Measurements from ENCODE around the gene ITIH3. TPM values are rescaled to one million over a fixed set of nuclear protein-coding genes. Genes with fewer than 3 reads are reported as not detected.

Gene ITIH3, protein sequence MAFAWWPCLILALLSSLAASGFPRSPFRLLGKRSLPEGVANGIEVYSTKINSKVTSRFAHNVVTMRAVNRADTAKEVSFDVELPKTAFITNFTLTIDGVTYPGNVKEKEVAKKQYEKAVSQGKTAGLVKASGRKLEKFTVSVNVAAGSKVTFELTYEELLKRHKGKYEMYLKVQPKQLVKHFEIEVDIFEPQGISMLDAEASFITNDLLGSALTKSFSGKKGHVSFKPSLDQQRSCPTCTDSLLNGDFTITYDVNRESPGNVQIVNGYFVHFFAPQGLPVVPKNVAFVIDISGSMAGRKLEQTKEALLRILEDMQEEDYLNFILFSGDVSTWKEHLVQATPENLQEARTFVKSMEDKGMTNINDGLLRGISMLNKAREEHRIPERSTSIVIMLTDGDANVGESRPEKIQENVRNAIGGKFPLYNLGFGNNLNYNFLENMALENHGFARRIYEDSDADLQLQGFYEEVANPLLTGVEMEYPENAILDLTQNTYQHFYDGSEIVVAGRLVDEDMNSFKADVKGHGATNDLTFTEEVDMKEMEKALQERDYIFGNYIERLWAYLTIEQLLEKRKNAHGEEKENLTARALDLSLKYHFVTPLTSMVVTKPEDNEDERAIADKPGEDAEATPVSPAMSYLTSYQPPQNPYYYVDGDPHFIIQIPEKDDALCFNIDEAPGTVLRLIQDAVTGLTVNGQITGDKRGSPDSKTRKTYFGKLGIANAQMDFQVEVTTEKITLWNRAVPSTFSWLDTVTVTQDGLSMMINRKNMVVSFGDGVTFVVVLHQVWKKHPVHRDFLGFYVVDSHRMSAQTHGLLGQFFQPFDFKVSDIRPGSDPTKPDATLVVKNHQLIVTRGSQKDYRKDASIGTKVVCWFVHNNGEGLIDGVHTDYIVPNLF
- total RNA-seq, result not detected in 2 replicates

DNA sequence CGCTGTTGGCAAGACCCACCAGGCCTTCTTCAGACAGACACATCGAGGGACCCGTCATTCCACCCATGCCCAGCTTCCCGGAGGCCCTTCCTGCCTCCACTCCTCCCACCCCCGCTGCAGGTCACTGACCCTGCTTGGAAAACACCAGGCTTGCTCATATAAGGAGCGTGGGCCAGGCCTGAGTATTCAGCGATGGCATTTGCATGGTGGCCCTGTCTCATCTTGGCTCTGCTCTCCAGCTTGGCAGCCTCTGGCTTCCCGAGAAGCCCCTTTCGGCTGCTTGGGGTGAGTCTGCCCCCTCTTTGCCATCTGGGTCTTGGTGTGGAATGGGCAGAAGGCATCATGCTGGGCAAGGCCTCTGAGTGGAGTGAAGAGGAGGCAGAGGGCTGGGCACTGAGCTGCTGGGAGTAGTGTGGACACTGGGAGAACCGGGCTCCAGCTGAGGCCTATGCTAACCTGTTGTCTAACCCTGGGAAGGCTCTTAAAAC, at the start of gene ITIH3:
Gene ITIH3 (plus strand): TSS at position 185 of the 488 bp plus-strand sequence. CDS start 8 bp downstream, at position 193.

DNA sequence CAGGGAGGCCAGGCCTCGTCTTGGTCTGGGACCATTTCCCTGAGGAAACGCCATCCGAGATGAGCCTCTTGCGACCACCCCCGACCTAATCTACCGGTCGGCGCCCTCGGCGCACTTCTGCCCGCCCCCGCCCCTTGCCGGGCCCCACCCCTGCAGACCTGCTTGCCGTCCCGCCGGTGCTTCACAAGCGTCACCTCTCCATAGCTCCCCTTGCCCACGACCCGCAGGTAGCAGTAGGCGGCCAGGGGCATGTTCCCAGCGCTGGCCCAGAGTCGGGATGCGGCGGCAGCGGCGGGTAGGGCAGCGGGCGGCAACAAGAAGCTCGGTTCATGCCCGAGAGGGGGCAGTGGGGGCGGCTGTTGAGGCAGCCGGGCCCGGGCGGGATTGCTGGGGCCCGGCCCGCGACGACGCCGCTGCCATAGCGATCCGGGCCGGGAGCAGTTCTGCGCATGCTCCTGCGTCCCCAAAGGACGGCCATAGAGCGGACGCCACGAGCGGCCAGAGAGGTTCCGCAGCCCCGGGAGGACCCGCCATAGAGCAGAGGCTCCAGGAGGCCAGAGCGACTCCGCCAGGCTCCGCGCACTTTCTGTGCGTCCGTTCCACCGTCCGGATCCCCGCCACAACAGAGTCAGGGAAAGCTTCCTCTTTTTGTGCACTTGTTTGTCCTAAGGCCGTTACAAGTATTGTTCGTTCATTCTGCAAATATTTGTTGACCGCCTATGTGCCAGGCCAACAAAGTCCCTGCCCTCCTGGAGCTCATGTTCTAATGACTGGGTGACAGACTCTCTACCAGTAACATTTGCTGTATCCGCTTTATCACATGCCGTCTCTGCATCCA, 23.9 kb upstream of the ITIH3 start, which contains the start of gene NEK4:
Gene NEK4 (minus strand): TSS at position 445 of the 838 bp plus-strand sequence. CDS start 194 bp downstream, at position 251.

DNA sequence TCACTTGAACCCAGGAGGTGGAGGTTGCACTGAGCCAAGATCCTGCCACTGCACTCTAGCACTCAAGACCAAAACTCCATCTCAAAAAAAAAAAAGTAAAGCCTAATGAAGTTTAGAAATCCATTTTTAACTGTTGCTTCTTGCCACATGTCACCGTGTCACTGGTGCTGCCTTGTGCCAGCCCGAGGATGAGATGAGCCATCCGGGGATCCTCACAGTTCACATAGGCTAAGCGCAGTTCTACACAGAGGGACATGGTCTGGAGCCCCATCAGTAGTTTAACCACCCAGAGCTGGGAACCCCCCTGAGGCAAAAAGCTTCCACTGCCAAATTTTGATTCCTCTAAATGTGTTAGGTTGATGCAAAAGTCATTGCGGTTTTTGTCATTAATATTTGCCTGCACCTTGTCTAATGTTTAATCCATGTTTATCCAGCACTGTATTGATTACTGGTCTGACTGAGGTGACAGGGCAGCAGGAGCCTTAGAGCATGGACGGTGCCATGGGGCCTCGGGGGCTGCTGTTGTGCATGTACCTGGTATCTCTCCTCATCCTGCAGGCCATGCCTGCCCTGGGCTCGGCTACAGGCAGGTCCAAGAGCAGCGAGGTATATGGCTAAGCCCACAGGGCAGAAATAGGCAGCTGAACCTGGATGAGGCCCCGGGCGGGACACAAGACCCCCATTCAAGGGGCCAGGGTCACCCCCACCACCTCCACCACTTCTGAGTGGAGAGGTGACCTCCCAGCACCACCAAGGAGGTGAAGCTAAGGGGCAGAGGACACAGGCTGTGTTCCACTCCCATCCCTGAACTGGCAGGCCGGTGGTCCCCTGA, 17.3 kb upstream of the ITIH3 start, which contains the start of gene ITIH1:
Gene ITIH1 (plus strand): TSS at position 473 of the 832 bp plus-strand sequence. CDS start 17 bp downstream, at position 490.

DNA sequence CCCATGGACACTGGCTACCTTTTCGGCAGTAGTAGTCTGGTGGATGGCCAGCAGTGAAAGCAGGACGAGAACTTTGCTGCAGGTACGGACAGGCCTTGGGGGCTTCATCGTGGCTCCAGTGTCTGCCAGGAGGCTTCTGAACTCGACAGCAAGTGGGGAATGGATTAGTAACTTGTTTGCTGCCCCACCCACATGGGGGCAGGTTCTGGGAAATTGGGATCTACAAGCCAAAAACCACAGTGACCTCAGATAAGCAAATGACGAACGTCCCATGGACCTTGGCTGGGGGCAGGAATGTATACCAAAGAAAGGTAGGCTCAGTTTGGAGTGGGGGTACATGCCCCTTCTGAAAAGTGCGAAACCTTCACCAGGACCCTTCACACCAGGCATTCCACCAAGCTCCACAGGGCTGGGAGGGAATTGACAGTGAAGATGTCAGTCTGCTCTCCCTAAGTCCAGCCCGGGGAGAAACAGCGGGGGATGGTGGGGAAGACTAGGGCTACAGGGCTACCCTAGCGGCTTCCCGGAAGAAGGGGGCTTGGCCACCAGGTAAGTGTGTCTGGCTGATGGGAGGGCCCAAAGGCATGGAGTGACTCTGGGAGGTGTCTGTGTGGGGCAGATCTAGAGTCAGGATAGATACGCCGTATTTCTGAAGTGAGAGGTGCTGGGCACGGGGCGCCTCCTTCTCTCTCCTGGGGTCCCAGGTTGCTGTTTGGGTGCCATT, 36.1 kb downstream of the ITIH3 start, which contains the start of gene ITIH4:
Gene ITIH4 (minus strand): TSS at position 138 of the 724 bp plus-strand sequence. CDS start 30 bp downstream, at position 108.

DNA sequence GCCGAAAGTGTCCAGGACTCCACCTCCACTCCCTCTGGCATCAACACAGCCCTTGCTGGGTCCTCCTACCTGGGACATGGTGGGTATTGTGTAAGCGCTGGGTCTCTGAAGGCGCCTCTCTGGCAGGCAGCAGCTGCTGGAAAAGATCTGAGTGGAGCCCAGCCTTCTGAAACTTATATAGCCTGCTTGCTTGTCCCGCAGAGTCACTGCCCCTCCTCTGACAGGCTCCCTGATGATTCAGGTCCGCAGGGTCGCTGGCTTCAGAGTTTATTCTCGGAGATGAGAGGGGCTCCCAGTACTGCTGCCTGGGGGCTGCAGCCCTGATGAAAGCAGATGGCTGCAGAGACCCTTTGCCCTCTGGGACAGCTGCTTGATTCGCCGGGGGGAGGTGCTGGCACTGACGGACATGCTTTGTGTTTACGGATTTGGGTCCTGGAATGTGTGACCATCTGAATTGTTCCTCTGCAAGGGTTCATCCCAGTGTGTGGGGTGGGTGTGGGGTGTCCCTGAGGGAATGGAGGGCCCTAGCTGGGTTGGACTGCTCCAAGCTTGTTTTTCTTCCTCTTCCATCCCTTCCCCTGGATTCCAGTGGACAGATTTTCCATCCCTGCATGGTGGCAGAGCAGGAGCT, 40.4 kb downstream of the ITIH3 start, which contains the start of gene MUSTN1:
Gene MUSTN1 (minus strand): TSS at position 149 of the 631 bp plus-strand sequence. CDS start 71 bp downstream, at position 78.

Other genes starting within 250 kb of the ITIH3 start
- 25.2 and 41.5 TPM in 2 replicates for gene PBRM1, start 108.9 kb upstream of the ITIH3 start, total RNA-seq
- 91.3 and 106 TPM in 2 replicates for gene GNL3, start 108.8 kb upstream of the ITIH3 start, total RNA-seq
- 50.4 and 59.9 TPM in 2 replicates for gene GLT8D1, start 89.0 kb upstream of the ITIH3 start, total RNA-seq
- gene SPCS1, start 88.7 kb upstream of the ITIH3 start, total RNA-seq, result 169 and 183 TPM in 2 replicates
- 7.9 and 14.5 TPM in 2 replicates for gene NEK4, start 23.9 kb upstream of the ITIH3 start, total RNA-seq
- gene ITIH1, start 17.2 kb upstream of the ITIH3 start, total RNA-seq, result not detected in 2 replicates
- gene ITIH4, start 35.9 kb downstream of the ITIH3 start, total RNA-seq, result not detected in 2 replicates
- gene MUSTN1, start 40.2 kb downstream of the ITIH3 start, total RNA-seq, result 0.79 TPM in 1 of 2 replicates, not detected in the other
- 11.9 and 13.8 TPM in 2 replicates for gene STIMATE, start 102.8 kb downstream of the ITIH3 start, total RNA-seq

All from airway epithelial cell (primary cell).